Myocyte (in vitro differentiated cells): ENCODE measurements around the gene GABRG3. TPM values are rescaled to one million over a fixed set of nuclear protein-coding genes. Genes with fewer than 3 reads are reported as not detected.

Experiments used
- DNase-seq: peaks from one replicate; pipeline ENCODE4 v3.0.0-alpha.2; 2012; ENCODE audit warnings: low read depth
- total RNA-seq: library from RNA; depleted of rRNA; stranded (reverse); fragments of >200 nt; gene quantifications from 2 replicates; pipeline ENCODE4 v1.2.3, GENCODE V29; 2014

GABRG3 gene
- total RNA-seq, 1 donor from 2014 or later: not detected

DNA sequence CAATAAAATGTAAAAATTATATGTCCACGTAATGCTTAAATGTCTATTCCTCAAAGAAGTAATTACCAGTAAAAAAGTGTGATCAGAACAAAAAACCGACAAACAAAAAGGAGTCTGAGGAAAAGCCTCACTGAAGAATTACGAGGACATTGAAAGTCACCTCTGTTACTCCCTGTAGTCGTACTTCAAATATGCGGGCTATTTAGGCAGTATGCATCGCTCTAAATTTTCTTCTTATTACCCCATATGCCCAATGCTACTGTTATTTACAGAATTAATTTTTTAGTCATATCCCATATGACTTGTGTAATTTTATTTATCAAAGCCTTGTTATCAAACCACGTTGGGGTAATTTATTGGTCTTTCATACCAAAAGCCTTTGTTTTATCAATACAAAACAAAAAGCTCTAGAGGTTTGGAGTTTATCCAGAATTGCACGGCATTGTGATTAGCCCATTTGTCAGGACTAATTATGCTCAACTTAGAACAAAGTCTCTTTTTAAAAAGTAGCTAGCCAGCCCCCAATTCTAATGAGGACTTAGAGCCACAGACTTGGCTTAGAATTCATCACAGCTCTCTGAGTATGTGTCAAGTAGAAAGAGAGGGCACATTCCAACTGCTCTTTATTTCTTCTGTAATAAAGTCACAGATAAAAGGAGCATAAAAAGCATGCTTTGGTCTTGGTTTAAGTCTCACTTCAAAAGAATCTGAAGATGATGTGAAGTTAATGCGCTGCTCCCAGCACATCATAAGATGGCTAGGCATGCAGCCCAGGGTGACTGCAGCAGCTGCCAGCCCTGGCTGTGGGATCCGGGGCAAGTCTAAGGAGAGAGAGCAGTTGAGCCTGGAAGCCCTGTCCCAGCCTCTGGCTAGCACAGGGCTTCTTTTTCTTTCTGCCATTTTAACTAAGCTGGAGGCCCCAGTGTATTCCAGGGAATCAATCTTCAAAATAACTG, 521.0 kb downstream of the GABRG3 start:
- no peak for DNase-seq

DNA sequence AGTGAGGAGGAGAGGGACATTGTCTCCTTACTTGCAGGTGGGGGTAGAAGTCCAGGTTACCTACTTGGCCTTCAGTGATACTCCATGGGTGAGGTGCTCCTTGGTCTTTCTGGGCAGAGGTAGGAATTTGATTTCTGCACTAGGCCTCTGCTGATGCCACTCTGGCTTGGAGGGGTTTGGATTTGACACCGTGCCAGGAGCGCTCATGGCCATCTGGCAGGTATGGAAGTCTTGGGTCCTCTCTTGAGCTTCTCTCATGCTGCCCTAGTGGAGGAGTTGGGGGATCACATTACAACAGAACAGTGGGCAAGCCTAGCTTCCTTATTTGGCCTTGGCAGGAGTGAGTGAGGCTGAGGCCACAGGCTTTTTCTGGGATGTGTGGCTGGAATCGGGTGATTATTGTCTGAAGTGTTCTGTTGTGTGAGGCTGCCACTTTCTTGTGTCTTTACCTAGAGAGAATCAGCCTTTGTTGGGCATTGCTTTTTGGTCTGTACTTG, 525.0 kb downstream of the GABRG3 start:
- DNase-seq: no peak

DNA sequence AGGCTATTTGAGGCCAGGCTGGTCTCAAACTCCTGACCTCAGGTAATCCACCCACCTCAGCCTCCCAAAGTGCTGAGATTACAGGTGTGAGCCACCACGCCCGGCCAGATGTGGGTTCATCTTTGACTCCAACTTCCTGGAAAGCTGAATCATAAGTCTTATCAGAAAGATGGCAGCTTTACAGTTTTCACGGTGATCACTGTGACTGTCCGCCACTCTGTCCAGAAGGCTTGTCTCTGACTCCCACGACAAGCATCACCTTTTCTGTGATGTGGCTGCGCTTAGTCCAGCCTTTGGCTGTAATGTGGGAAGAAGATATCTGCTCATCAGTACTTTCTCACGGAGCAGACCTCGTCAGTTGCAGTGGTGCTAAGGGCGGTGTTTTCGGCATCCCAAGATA, 527.7 kb downstream of the GABRG3 start:
- DNase-seq: no peak

DNA sequence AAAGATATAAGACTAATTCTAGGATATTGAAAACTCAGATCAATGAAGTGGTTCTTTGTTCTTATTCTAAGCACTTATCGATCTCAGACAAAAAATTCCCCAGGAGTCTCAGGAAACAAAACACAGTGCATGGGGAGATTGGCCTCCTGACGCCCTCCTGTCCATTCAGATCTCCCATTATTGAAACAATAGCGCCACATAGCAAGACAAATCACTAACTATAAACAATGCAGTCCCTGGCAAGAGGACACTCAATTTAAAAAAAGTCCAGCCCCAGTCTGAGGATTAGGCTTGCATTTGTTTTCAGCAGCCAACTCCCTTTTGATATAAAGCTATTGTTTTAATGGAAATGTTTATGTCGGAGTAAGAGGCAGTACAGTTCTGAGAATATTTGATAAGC, 528.2 kb downstream of the GABRG3 start:
- no peak for DNase-seq

DNA sequence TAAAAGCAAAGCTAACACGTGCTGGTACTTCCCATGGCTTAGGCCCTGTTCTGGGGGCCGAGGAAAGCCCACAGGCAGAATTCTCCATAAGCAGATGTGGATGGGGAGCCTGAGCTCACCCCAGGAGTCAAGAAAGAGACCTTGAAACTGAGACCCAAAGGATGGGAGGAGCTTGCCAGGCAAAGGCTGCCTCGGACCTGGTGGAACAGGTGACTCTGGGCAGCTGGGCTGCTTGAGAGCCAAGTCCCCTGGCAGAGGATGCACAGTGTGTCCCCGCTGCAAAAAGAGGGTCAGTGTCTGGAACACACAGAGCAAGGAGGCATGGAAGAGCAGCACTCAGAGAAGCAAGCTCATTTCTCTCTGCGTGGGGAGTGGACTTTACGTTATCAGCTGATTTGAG, 528.7 kb downstream of the GABRG3 start:
- DNase-seq: no peak

DNA sequence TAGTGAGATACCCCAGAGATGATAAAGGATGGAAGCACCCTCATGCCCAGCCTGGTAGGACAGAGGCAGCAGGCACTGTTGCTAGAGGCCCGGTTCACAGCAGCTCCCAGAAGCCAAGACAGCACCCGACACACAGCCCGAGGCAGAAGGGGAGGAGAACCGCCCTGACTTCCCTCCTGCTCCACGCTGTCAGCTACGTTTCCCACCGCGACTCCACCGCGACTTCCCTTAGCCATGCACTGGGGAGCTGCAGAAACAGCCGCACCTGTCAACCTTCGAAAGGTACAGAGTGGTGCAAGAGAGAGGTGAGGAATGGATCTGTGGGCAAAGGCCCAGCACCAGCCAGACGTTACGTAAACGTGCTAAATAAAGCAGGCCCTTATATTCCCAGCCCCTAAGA, 529.2 kb downstream of the GABRG3 start:
- no peak for DNase-seq

DNA sequence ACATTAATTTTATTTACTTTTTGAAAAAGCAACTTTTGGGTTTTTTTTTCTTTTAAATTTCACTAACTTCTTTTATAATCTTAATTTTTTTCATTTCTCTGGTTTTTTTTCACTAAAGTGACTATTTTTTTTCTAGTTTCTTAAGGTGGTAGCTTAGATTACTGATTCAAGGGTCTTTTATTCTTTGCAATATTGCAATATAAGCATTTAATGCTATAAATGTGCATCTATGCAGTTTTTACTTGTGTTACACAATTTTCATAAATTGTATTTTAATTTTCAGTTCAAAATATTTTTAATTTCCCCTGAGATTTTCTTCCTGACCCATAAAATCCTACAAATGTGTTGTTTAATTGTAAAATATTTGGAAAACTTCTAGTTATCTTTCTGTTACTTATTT, 535.8 kb downstream of the GABRG3 start:
- DNase-seq: no peak

DNA sequence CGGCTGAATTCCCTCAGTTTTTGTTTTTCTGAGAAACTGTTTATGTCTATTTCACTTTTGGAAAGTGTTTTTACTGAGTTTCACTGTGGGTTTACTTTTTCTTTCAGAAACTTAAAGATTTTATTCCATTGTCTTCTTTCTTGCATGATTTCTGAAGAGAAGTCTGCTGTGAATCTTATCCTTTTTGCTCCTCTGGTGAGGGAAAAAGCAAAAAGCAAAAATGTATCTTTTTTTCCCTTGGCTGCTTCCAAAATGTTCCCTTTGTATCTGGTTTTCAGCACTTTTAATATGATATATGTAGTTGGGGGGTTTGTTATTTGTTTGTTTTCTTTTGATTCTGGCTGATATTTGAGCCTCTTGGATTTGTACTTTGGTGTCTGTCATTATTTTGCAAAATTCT, 538.0 kb downstream of the GABRG3 start:
- no peak for DNase-seq

DNA sequence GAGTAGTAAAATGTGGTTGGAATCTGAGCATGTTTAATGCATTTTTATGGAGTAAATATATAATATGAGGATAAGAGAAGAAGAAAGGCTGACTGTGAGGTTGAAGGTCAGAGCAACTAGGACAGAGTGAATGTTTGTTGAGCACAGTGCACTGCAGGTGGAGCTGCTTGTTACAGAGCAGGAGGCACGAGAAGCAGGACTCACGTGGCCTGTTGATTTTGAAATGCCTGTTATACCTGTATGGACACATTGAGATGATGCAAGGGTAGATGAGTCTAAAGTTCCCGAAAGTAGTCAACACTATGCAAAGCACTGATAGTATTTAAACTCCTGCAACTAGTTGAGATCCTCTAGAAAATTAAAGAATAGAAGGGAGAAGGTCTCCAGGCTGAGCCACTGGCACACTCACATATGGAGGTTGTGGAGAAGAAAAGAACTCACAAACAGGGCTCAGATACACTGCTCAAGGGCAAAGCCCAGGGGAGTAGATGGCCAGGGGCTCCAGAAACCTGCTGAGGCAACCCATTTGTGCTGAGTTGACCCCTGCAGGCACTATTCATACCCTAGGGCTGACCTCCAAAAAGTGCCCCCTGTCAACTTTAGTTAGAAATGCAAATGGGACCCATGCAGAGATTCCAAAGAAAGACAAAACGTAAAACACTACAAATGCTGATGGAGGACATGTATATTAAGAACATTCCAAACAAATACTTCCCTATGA, 541.5 kb downstream of the GABRG3 start:
- no peak for DNase-seq

DNA sequence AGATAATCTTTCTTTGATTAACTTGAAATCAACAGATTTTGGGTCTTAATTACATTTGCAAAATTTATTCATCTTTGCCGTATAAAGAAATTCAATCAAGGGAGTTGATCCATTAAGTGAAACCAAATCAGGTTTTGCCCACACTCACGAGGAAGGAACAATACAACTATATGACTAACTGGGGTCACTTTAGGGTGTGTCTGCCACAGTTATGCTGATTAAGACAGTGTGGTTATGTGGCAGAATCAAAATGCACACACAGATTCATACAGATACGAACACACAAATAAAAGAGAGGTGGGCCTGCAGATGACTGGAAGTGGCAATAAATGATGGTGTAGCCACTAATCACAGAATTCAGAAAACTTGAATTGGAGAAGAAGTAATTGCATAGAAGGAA, 543.5 kb downstream of the GABRG3 start:
- DNase-seq: no peak

DNA sequence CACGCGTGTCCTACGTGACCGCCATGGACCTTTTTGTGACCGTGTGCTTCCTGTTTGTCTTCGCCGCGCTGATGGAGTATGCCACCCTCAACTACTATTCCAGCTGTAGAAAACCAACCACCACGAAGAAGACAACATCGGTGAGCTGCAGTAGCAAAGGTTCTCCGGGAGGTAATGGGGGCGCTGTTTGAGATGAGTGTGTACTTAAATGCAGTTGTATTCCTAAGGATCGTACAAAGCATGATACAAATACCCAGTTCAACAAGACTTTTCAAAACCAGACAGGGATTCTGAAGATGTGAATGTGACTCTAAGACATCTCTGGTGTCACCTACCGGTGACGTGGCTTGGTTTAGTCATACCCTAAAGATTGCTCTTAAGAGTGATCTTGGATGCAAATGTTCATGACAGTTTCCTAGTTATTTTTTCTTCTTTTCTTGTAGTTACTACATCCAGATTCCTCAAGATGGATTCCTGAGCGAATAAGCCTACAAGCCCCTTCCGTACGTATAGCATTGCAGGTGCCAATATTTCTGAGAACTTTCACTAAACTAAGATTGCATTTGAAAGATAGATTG, 556.6 kb downstream of the GABRG3 start:
- no peak for DNase-seq

DNA sequence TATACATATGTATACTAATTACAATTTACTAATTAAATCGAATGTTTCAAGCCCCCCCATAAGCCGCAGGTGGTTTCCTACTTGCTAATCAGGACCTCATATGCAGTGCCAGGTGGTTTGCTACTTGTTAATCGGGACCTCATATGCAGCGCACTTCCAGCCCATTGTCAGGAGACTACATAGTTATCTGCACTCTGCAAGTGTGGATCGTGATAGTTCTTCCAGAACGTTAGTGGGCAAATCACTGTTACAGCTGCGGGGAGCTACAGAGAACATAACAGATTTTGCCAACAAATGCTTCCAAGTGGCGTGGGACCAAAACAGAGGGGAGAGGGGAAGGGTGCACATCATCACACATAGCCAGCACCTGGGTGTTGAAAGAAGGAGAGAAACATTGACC, 558.4 kb downstream of the GABRG3 start:
- no peak for DNase-seq

DNA sequence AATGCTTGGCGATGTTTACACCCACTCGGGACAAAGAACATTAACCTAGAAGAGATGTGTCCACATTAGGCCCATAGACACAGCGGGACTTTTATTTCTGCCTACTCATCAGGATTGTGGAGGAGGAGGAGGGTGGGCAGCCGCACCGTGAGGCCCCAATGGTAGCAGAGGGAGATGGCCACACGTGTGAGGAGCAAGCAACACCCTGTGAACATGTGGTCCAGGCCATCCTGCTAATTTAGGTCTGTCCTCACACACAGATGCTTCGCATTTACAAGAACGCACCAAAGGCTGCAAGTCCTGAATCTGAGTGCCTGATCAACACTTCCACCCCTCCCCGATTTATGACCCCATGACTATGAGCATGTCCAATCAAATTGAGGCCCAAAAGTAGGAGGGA, 560.0 kb downstream of the GABRG3 start:
- no peak for DNase-seq

DNA sequence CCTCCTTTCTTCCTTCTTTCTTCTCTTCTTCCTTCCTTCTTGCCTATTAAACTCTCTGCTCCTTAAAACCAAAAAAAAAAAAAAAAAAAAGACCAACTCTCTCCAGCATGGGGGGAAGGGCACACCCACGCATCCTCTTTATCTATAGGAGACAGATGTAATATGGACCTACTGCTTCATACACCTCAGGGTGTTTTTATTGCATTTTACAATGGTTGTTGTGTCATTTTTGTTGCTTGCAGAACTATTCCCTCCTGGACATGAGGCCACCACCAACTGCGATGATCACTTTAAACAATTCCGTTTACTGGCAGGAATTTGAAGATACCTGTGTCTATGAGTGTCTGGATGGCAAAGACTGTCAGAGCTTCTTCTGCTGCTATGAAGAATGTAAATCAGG, 561.4 kb downstream of the GABRG3 start:
- no peak for DNase-seq

DNA sequence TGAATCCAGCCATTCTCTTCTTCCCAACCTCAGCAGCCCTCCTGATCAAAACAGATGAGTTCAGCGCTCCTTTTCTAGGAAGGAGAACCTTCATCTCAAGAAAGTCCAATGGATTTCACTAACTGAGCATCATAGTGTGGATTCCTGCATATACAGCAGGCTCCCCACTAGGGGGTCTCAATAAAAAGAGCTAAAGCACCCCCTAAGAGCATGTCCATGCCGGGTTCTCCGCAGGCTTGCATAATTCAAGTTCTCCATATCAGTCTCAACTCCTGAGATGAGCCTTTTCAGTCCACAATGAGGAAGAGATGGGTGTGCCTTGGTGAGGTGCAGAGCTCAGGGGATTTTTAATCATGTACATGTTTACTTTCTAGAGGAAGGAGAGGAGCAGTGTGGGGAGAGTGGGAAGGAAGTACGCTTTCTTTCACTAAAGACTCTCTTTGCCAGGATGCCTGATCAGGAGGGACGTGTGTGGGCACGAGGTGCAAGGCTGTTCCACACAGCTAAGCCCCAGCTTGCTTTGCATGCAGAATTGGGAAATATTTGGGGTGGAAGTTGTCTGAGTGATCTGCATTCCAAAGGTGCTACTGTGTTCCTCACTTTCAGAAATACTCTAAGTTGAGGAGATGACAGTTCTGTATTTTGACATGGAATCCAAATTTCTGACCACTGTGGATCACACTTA, 564.6 kb downstream of the GABRG3 start:
- DNase-seq: no peak

DNA sequence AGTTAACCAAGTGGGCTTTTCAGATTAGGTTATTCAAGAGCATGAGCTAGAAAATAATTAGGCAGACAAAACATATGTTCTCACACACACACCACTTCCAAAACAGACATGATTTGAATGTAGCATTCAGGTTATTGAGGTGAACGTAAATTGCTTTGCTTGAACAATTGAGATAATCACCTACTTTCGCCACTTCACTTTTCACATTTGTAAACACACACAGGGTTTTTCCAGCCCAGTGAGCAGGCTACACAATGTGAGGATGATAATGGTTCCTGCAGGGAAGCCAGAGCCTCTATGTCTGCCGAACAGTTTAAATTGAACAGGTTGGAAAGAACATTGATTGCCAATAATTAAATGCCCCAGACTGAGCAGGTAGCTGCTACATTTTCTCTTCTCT, 567.3 kb downstream of the GABRG3 start:
- no peak for DNase-seq

DNA sequence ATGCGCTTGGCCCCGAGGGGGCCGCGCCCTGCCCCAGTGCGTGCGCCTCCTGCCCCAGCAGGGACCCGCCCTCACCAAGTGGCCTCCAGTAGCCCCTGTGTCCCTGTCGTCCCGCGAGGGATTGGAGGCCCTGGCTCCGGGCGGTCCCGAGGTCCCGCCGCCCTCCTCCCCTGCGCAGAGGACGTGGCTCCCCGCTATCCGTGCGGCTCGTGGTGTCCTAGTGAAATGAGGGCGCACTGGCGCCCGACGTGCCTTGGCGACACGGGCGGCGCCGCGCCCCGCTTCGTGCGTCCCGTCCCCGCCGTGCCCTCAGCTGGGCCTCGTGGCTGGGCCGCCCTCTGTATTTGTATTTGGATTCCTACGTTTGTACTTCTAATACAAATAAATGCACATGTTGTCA, 570.6 kb downstream of the GABRG3 start:
- no peak for DNase-seq

DNA sequence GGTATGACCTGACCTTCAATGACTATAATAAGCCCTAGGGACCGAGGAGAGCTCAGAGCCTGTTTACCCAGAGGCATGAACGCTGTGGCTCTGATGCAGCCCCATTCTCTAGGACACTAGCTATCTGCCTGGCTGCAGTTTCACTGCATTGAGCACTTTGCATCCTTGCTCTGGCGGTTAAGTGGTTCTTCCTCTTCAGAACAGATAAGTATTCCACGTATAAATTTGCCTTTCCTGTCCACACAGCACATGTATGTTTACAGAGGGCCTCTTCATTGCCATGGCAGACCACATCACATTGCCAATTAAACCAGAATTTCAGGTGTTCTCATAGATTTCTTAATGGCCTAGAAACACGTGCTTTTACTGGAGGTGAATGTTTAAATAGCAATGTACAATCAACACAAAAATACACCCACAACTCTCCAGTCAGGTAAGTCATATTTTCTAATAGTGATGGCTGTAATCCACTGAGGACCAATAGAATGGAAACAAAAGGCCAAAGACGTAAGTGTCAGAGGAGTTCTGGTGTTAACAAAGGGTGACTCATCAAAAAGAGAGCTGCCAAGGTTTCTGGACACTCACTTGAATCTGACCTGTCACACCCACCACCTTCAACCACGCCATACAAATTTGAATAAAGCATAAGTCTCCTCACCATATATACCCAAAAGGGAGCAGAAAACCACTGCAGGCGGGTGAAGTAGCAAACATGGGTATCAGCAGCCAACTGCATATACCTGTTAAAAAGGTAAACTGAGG, 574.7 kb downstream of the GABRG3 start:
- DNase-seq: no peak

DNA sequence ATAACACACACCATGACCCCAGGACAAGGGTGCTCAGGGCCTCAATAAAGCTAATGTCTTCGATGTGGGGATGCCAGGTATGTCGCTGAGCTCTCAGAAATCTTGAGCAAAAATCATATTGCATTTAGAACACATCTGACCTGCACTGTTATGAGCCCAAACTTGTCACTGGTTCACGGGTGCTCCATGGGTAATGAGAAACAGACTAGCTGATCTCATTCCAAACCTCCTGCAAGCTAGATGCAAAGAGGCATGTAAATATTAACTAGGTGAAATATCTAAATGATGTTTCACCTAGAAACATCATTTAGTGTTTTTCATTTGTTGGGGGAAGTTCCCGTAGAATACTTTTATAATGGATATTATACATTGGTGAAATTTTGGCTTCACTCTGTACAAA, 578.8 kb downstream of the GABRG3 start:
- DNase-seq: no peak

DNA sequence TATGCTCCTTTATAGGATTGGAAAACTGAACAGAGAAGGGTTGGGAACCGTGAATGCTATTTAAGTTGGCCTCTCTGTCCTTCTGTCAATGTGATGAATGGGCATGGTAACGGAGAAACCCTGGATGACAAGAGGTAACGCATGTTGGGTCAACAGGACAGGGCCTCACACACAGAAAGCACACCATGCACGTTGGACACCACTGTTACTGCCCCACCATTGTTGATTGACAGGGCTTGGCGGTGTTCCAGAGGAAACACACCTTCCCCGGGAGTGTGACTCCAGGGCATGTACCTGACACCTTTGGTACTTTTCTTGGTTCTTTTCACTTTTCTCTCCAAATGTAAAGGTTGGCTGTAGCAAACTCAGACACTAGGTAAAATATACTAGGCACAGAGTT, 579.7 kb downstream of the GABRG3 start:
- no peak for DNase-seq

DNA sequence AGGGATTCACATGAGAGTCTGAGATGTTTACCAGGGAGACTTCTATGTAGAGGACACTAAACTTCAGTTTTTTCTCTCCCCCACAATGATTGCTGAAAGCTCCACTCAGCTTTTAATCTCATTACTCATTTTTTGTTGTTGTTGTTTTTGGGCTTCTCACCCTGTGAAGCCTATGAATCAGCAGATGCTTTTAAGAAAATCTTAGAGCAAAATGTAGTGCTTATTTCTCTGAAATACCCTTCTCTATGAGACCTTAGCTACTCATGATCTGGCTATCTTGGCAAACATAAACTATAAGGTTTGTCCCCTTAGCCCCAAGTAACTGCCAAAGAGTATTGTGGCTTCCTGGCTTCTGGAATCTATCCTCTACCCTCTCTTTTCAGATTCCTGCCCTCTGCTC, 590.8 kb downstream of the GABRG3 start:
- DNase-seq: no peak
